Rectal smooth muscle tissue (tissue), 1 donor: ENCODE data around the gene ITPKB.

Experiments used
- H3K27ac ChIP-seq: one replicate; pipeline ENCODE4 v1.7.0; 2013; ENCODE audit warnings: low read depth, low read length, inconsistent platforms
- H3K27me3 ChIP-seq: one replicate; pipeline ENCODE4 v1.7.0; 2013; ENCODE audit warnings: low read length; ENCODE audit not compliant: control insufficient read depth, insufficient read depth
- H3K36me3 ChIP-seq: one replicate; pipeline ENCODE4 v1.7.0; 2013; ENCODE audit warnings: low read length; ENCODE audit not compliant: control insufficient read depth, insufficient read depth
- H3K4me1 ChIP-seq: one replicate; pipeline ENCODE4 v1.7.0; 2013; ENCODE audit warnings: low read length; ENCODE audit not compliant: control insufficient read depth, insufficient read depth
- H3K4me3 ChIP-seq: one replicate; pipeline ENCODE4 v1.7.0; 2013; ENCODE audit warnings: low read length
- H3K9ac ChIP-seq: one replicate; pipeline ENCODE4 v1.7.0; 2013; ENCODE audit warnings: low read length

Gene ITPKB

GRCh38 chr1:226682871-226683814 is 55.9 kb downstream of the ITPKB start:
- peaks cover 5% of the 10 kb centered on the region for H3K36me3 ChIP-seq
- no peak overlapping the region for H3K4me3 ChIP-seq
- H3K27ac ChIP-seq: peak overlapping the region; percentile 10
- H3K27me3 ChIP-seq: no peaks in the 10 kb centered on the region
- no peak overlapping the region for H3K9ac ChIP-seq
- H3K4me1 ChIP-seq: peaks cover 86% of the 10 kb centered on the region

- Histone ChIP-seq H3K36me3 (peaks cover 5% of the 10 kb centered on the region), H3K4me1 (peaks cover 84% of the 10 kb centered on the region), H3K4me3 (no peak overlapping the region), H3K27ac (peak overlapping the region; percentile 44), H3K9ac (no peak overlapping the region), H3K27me3 (no peaks in the 10 kb centered on the region)
Observed at GRCh38 chr1:226681652-226682493, 57.2 kb downstream of the ITPKB start.

- Histone ChIP-seq H3K9ac (no peak overlapping the region), H3K4me1 (peaks cover 84% of the 10 kb centered on the region), H3K27ac (peak overlapping the region; percentile 92), H3K27me3 (no peaks in the 10 kb centered on the region), H3K4me3 (peak overlapping the region; percentile 74), H3K36me3 (peaks cover 5% of the 10 kb centered on the region)
Observed at GRCh38 chr1:226680653-226681052, 58.4 kb downstream of the ITPKB start.

- Histone ChIP-seq H3K9ac (peak overlapping the region; percentile 77), H3K27ac (peak overlapping the region; percentile 92), H3K27me3 (no peaks in the 10 kb centered on the region), H3K4me1 (peaks cover 85% of the 10 kb centered on the region), H3K36me3 (peaks cover 5% of the 10 kb centered on the region), H3K4me3 (peak overlapping the region; percentile 74)
Observed at GRCh38 chr1:226679853-226680516, 59.1 kb downstream of the ITPKB start.

GRCh38 chr1:226679262-226679661 is 59.8 kb downstream of the ITPKB start:
- H3K27me3 ChIP-seq: no peaks in the 10 kb centered on the region
- H3K4me1 ChIP-seq: peaks cover 86% of the 10 kb centered on the region
- no peak overlapping the region for H3K4me3 ChIP-seq
- H3K36me3 ChIP-seq: peaks cover 5% of the 10 kb centered on the region
- no peak overlapping the region for H3K9ac ChIP-seq
- peak overlapping the region; percentile 92 for H3K27ac ChIP-seq

GRCh38 chr1:226678701-226679100 is 60.4 kb downstream of the ITPKB start:
- no peaks in the 10 kb centered on the region for H3K27me3 ChIP-seq
- H3K9ac ChIP-seq: no peak overlapping the region
- peaks cover 83% of the 10 kb centered on the region for H3K4me1 ChIP-seq

GRCh38 chr1:226678251-226678650 is 60.8 kb downstream of the ITPKB start:
- Histone ChIP-seq H3K9ac (no peak overlapping the region), H3K4me3 (no peak overlapping the region), H3K36me3 (no peaks in the 10 kb centered on the region), H3K27me3 (no peaks in the 10 kb centered on the region), H3K27ac (peak overlapping the region; percentile 92), H3K4me1 (peaks cover 84% of the 10 kb centered on the region)

More at GRCh38 chr1:226678701-226679100, 60.4 kb downstream of the ITPKB start:
- H3K36me3 ChIP-seq: no peaks in the 10 kb centered on the region
- peak overlapping the region; percentile 92 for H3K27ac ChIP-seq
- H3K4me3 ChIP-seq: no peak overlapping the region

- Histone ChIP-seq H3K9ac (no peak overlapping the region), H3K36me3 (no peaks in the 10 kb centered on the region), H3K27me3 (no peaks in the 10 kb centered on the region), H3K27ac (peak overlapping the region; percentile 88), H3K4me1 (peaks cover 75% of the 10 kb centered on the region), H3K4me3 (peak overlapping the region; percentile 15)
Observed at GRCh38 chr1:226677027-226678020, 61.8 kb downstream of the ITPKB start.

GRCh38 chr1:226676381-226676780 is 62.7 kb downstream of the ITPKB start:
- H3K27me3 ChIP-seq: no peaks in the 10 kb centered on the region
- H3K4me1 ChIP-seq: peaks cover 67% of the 10 kb centered on the region
- no peak overlapping the region for H3K4me3 ChIP-seq
- H3K36me3 ChIP-seq: peaks cover 4% of the 10 kb centered on the region
- peak overlapping the region; percentile 88 for H3K27ac ChIP-seq
- H3K9ac ChIP-seq: no peak overlapping the region

GRCh38 chr1:226675715-226676357 is 63.2 kb downstream of the ITPKB start:
- Histone ChIP-seq H3K27ac (peak overlapping the region; percentile 88), H3K4me1 (peaks cover 63% of the 10 kb centered on the region)

More at GRCh38 chr1:226675715-226676357, 63.2 kb downstream of the ITPKB start:
- no peak overlapping the region for H3K9ac ChIP-seq
- no peaks in the 10 kb centered on the region for H3K27me3 ChIP-seq
- peaks cover 10% of the 10 kb centered on the region for H3K36me3 ChIP-seq
- H3K4me3 ChIP-seq: no peak overlapping the region
